ENCODE results near the gene KIAA0408. TPM values are rescaled to one million over a fixed set of nuclear protein-coding genes. Genes with fewer than 3 reads are reported as not detected.

Gene KIAA0408
- total RNA-seq, 1 donor from 2014 or later = 7.8 TPM

Other genes with a start within 250 kb of the KIAA0408 start
- 32.3 and 46.8 TPM in 2 replicates for gene RNF146, start 192.5 kb downstream of the KIAA0408 start, total RNA-seq (ENCODE audit: low replicate concordance)
- gene ECHDC1, start 115.8 kb downstream of the KIAA0408 start, total RNA-seq (ENCODE audit: low replicate concordance) = 40.5 and 48.4 TPM in 2 replicates
- gene C6orf58, start 117.8 kb upstream of the KIAA0408 start, total RNA-seq (ENCODE audit: low replicate concordance) = 0.63 TPM in 1 of 2 replicates, not detected in the other

Measured in type B pancreatic cell (in vitro differentiated cells).